Activated naive CD4-positive, alpha-beta T cell treated with anti-CD3 and anti-CD28 coated beads, Interleukin-2, amount 10 ng/mL, durations not matched to agents 7 days and 5 days (primary cell): ENCODE results near the gene OSBPL10.

Source experiments
- CTCF ChIA-PET: fragments of 350-600 bp; sonication (Branson Sonifier 250); formaldehyde crosslinking; loops from one replicate; lab custom pipeline; 2021; ENCODE audit warnings: antibody characterized with exemption; lab: Charles Lee
- DNase-seq: peaks from one replicate; pipeline ENCODE4 v3.0.0-alpha.2; 2020
- H3K27ac Mint-ChIP-seq: one replicate; pipeline ENCODE4 v1.8.0; 2021; ENCODE audit warnings: mild to moderate bottlenecking, moderate library complexity, mixed read lengths
- H3K27me3 Mint-ChIP-seq: one replicate; pipeline ENCODE4 v1.8.0; 2021; ENCODE audit warnings: mild to moderate bottlenecking, mixed read lengths
- H3K36me3 Mint-ChIP-seq: one replicate; pipeline ENCODE4 v1.8.0; 2021; ENCODE audit warnings: mixed read lengths
- H3K4me1 Mint-ChIP-seq: one replicate; pipeline ENCODE4 v1.8.0; 2021; ENCODE audit warnings: mixed read lengths
- H3K4me3 Mint-ChIP-seq: one replicate; pipeline ENCODE4 v1.8.0; 2021; ENCODE audit warnings: mild to moderate bottlenecking, moderate library complexity, mixed read lengths
- H3K9me3 Mint-ChIP-seq: one replicate; pipeline ENCODE4 v1.8.0; 2021; ENCODE audit warnings: mixed read lengths

The OSBPL10 gene

GRCh38 chr3:31752305-31753049 lies 228.6 kb downstream of the OSBPL10 start:
- H3K36me3 Mint-ChIP-seq, result peaks cover 2% of the 10 kb centered on the region
- CTCF ChIA-PET, result no interaction called here
- no peaks in the 10 kb centered on the region for H3K27me3 Mint-ChIP-seq

DNA sequence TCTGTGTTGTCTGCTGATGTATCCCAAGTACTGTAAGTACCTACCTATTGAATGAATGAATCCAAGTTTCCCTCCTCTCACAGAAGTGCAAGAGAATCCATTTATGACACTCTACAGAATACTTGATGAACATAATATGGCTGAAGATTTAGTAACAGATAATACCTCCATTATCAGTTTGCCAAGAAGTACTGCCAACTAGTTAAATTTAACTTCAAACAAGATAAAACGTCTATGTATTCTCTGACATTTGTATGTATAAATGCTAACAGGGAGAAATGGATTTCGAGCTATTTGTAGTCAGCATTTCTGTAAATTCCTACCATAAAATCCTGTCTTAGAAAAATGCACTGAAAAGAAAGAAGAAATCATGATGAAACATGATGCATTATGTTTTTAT lies 230.7 kb downstream of the OSBPL10 start:
- H3K27ac Mint-ChIP-seq, result no peak overlapping the region
- no peaks in the 10 kb centered on the region for H3K27me3 Mint-ChIP-seq
- H3K9me3 Mint-ChIP-seq, result no peaks in the 10 kb centered on the region
- peaks cover 2% of the 10 kb centered on the region for H3K36me3 Mint-ChIP-seq
- peaks cover 18% of the 10 kb centered on the region for H3K4me1 Mint-ChIP-seq
- CTCF ChIA-PET, result interaction anchor here (0.6 kb wide), 1 partner anchor 570 kb away, joined by 3 read pairs; no protein-coding TSS in a partner anchor
- DNase-seq, result no peak
- H3K4me3 Mint-ChIP-seq, result no peak overlapping the region

More at GRCh38 chr3:31752305-31753049, 228.6 kb downstream of the OSBPL10 start:
- H3K4me3 Mint-ChIP-seq, result no peak overlapping the region
- peaks cover 39% of the 10 kb centered on the region for H3K4me1 Mint-ChIP-seq
- no peak overlapping the region for H3K27ac Mint-ChIP-seq
- no peak for DNase-seq
- no peaks in the 10 kb centered on the region for H3K9me3 Mint-ChIP-seq

DNA sequence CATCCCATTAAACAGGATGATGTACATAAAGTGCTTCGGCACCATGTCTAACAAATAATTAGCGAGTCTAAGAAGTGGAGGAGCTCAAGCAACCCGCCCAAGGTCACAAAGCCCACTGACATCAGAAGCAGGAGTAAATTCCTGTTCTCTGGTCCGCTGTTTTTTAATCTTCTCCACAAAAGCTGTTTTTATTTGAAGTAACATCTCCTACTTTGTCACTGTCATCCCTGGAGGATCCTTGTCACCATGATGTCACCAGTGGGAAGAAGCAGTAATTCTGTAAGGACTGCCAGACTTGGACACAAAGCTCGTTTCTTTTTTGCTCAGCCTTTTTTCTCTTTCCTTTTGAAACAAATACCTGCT lies 232.1 kb downstream of the OSBPL10 start:
- H3K36me3 Mint-ChIP-seq, result peaks cover 2% of the 10 kb centered on the region
- no peak overlapping the region for H3K4me3 Mint-ChIP-seq
- no peaks in the 10 kb centered on the region for H3K27me3 Mint-ChIP-seq
- no peak overlapping the region for H3K27ac Mint-ChIP-seq
- CTCF ChIA-PET, result no interaction called here
- DNase-seq, result no peak
- peaks cover 4% of the 10 kb centered on the region for H3K4me1 Mint-ChIP-seq
- H3K9me3 Mint-ChIP-seq, result no peaks in the 10 kb centered on the region

DNA sequence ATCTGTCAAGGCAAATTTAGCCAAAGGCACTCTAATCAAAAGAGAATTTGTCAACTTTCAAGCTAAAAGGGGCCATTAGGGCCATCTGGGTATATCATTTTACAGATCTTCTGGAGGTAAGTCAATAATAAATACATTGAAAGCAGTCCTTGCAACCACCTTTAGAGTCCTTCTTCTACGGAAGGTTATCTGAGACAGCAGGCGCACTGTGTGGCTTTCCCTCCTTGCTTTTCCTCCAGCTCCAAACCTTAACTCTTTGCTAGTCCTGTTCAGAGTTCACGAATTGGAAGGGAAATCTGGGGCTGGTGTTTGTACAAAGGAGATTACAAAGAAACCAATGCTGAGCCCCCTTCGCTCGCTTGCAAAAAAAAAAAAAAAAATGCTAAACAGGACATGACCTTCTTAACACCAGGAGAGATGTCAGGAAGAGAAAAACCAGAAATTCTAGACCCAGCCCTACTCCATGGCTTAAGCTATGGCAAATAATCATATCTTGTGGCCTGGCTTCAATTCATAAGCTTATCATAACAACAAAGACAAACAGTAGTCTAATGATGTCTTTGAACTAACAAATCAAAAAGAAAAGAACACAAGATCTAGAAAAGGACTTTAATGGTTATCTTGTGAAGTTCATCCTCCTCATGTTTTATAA lies 232.7 kb downstream of the OSBPL10 start:
- Mint-ChIP-seq H3K36me3 (peaks cover 2% of the 10 kb centered on the region), H3K4me1 (no peaks in the 10 kb centered on the region), H3K27ac (no peak overlapping the region), H3K4me3 (no peak overlapping the region), H3K27me3 (no peaks in the 10 kb centered on the region), H3K9me3 (no peaks in the 10 kb centered on the region)
- no peak for DNase-seq
- CTCF ChIA-PET, result no interaction called here

DNA sequence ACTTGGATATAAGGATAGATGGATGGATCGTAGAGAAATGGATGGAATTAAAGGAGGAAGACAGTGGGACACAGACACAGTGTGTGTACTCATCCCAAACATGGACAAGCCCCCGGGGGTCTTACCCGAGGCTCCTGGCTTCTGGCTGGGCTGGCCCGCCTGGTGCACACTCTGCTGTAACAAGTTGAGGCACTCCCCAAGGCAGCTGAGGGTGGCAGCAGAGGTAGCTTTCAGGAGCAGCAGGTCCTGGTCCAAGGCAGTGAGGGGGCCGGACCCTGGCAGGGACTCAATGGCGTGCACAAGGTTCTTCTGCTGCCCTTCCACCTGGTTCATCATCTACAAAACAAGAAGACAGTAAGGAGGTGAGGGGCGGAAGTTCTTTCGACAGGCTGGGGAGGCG lies 233.3 kb downstream of the OSBPL10 start:
- H3K27me3 Mint-ChIP-seq, result no peaks in the 10 kb centered on the region
- peaks cover 2% of the 10 kb centered on the region for H3K36me3 Mint-ChIP-seq
- CTCF ChIA-PET, result no interaction called here

DNA sequence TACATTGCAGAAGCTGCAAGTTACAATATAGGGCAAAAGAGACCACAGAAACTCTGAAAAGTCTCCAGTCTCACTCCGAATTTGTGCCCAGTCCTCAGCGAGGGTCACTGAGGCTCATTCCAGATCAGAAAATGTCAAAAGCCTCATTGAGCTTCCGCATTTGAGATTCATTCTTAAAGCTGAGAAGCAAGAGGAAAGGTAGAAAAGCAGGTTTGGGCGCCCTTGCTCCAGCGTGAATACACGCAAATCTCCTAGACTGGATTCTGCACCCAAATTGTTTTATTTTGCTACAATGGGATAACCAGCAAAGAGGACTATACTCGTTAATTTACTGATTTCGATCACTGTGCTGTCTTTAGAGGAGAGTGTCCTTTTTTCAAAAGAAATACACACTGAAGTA lies 236.1 kb downstream of the OSBPL10 start:
- no peak overlapping the region for H3K27ac Mint-ChIP-seq
- H3K9me3 Mint-ChIP-seq, result no peaks in the 10 kb centered on the region
- no peaks in the 10 kb centered on the region for H3K4me1 Mint-ChIP-seq
- no peaks in the 10 kb centered on the region for H3K27me3 Mint-ChIP-seq
- H3K36me3 Mint-ChIP-seq, result no peaks in the 10 kb centered on the region
- no peak for DNase-seq
- no peak overlapping the region for H3K4me3 Mint-ChIP-seq
- CTCF ChIA-PET, result no interaction called here

More for the DNA sequence above, 233.3 kb downstream of the OSBPL10 start:
- no peaks in the 10 kb centered on the region for H3K9me3 Mint-ChIP-seq
- H3K4me3 Mint-ChIP-seq, result no peak overlapping the region
- H3K27ac Mint-ChIP-seq, result no peak overlapping the region
- DNase-seq, result no peak
- no peaks in the 10 kb centered on the region for H3K4me1 Mint-ChIP-seq

- CTCF ChIA-PET, result no interaction called here
- no peaks in the 10 kb centered on the region for H3K27me3 Mint-ChIP-seq
- no peaks in the 10 kb centered on the region for H3K36me3 Mint-ChIP-seq
- no peak for DNase-seq
- H3K4me1 Mint-ChIP-seq, result no peaks in the 10 kb centered on the region
- no peaks in the 10 kb centered on the region for H3K9me3 Mint-ChIP-seq
- H3K27ac Mint-ChIP-seq, result no peak overlapping the region
- no peak overlapping the region for H3K4me3 Mint-ChIP-seq
These were observed 237.6 kb downstream of the OSBPL10 start for GRCh38 chr3:31743331-31744089.

DNA sequence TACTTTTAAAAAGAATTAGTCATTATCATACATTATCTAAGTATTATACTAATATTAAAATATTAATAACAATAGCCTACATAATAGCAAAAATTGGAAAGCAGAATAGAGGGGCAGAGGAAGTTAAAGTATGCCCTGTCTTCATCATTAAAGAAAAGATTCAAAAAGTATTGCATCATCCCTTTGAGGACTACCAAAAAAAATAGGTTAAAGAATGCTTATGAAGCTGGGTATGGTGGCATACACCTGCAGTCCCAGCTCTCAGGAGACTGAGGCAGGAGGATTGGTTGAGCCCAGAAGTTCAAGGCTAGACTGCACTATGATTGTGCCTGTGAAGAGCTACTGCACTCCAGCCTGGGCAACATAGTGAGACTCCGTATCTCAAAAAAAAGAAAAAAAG lies 240.7 kb downstream of the OSBPL10 start:
- Mint-ChIP-seq H3K27ac (no peak overlapping the region), H3K27me3 (peaks cover 4% of the 10 kb centered on the region), H3K36me3 (no peaks in the 10 kb centered on the region), H3K4me3 (no peak overlapping the region), H3K9me3 (no peaks in the 10 kb centered on the region), H3K4me1 (no peaks in the 10 kb centered on the region)
- CTCF ChIA-PET, result no interaction called here
- no peak for DNase-seq

GRCh38 chr3:31738412-31738811 lies 242.7 kb downstream of the OSBPL10 start:
- Mint-ChIP-seq H3K27me3 (peaks cover 4% of the 10 kb centered on the region), H3K9me3 (no peaks in the 10 kb centered on the region), H3K27ac (no peak overlapping the region), H3K4me3 (no peak overlapping the region), H3K4me1 (no peaks in the 10 kb centered on the region), H3K36me3 (no peaks in the 10 kb centered on the region)
- DNase-seq, result no peak
- CTCF ChIA-PET, result interaction anchor here (0.8 kb wide), 1 partner anchor 14 kb away, joined by 3 read pairs; no protein-coding TSS in a partner anchor

DNA sequence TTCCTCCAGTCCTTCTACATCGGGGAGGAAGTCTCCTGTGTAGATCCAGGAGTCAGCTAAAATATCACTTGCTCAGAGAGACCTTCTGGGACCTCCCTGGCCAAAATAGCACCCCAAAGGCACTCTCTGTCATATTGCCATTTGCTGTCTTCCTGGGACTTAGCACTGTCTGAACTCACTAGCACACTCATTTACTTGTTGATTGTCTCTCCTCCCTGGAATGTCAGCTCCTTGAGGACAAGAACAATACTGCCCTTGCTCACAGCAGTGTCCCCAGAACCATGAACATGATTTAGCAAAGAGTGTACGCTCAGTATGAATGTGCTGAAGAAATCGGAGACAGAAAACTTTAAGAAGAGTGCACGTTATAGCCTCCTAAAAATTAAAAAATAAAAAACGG lies 245.4 kb downstream of the OSBPL10 start:
- Mint-ChIP-seq H3K4me3 (no peak overlapping the region), H3K27ac (no peak overlapping the region), H3K36me3 (no peaks in the 10 kb centered on the region), H3K9me3 (no peaks in the 10 kb centered on the region), H3K4me1 (no peaks in the 10 kb centered on the region), H3K27me3 (peaks cover 8% of the 10 kb centered on the region)
- CTCF ChIA-PET, result interaction anchor here (0.7 kb wide), 1 partner anchor 15 kb away, joined by 3 read pairs; no protein-coding TSS in a partner anchor
- no peak for DNase-seq

DNA sequence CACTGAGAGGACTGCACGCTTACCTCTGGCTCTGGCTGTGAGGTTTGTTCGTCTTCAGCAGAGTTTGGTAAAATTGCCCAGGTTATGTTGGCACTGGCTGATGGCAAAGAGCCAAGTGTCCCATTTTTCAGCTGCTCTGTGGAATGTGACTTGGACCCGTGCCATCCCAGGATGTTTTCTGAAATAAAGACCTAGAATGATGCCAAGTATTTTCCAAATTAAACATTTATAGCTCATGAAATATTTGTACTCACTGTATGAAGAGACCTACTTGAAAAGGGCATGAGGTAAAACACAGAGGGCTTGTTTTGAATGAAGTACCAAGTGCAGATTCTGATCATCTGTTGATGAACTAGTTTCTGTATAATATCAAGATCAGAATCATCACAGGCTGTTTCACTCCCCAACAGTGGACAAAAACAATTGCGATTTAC lies 247.8 kb downstream of the OSBPL10 start:
- Mint-ChIP-seq H3K27ac (no peak overlapping the region), H3K9me3 (no peaks in the 10 kb centered on the region), H3K27me3 (peaks cover 17% of the 10 kb centered on the region), H3K36me3 (no peaks in the 10 kb centered on the region), H3K4me1 (no peaks in the 10 kb centered on the region), H3K4me3 (no peak overlapping the region)
- DNase-seq, result no peak
- CTCF ChIA-PET, result interaction anchor here (0.6 kb wide), 1 partner anchor 356 kb away, joined by 3 read pairs; no protein-coding TSS in a partner anchor

DNA sequence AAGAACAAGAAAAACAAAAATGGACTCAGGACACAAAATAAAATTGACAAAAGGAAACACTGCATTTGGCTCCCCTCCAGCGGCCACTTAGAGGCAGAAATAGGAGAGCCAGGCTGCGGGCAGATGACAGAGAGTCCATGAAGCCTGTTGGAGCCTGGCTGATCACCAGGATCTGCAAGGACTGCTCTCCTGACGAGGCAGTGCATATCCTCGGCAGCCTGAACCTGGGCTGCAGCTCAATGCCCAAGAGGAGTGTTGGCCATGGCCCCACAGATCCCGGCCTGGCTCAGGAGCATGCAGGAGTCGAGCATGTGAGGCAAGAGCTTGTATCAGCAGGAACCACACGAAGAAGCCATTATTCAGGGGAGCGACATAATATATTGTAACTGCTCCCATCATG lies 248.5 kb downstream of the OSBPL10 start:
- H3K27me3 Mint-ChIP-seq, result peaks cover 17% of the 10 kb centered on the region
- H3K36me3 Mint-ChIP-seq, result no peaks in the 10 kb centered on the region
- no peak overlapping the region for H3K4me3 Mint-ChIP-seq
- H3K27ac Mint-ChIP-seq, result no peak overlapping the region
- CTCF ChIA-PET, result interaction anchor here (0.6 kb wide), 1 partner anchor 355 kb away, joined by 3 read pairs; no protein-coding TSS in a partner anchor
- DNase-seq, result no peak
- no peaks in the 10 kb centered on the region for H3K9me3 Mint-ChIP-seq
- no peaks in the 10 kb centered on the region for H3K4me1 Mint-ChIP-seq

DNA sequence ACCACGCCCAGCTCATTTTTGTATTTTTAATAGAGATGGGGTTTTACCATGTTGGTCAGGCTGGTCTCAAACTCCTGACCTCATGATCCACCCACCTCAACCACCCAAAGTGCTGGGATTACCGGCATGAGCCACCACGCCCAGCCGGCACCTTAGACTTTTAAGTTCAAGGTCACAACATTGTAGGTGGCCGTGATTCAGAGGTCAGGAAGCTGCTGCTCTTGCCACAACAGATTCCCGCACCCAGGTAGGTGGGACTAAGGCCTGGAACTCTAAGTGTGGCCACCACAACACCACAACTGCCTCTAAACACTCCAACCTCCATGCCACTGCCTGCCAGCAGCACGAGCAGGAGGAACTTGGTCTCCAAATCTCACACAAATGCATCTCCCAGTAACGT lies 251.5 kb downstream of the OSBPL10 start:
- Mint-ChIP-seq H3K27ac (no peak overlapping the region), H3K27me3 (peaks cover 16% of the 10 kb centered on the region), H3K4me1 (no peaks in the 10 kb centered on the region), H3K4me3 (no peak overlapping the region), H3K36me3 (no peaks in the 10 kb centered on the region), H3K9me3 (no peaks in the 10 kb centered on the region)
- CTCF ChIA-PET, result interaction anchor here (1.0 kb wide), 1 partner anchor 34 kb away, joined by 3 read pairs; no protein-coding TSS in a partner anchor
- no peak for DNase-seq

GRCh38 chr3:31729082-31729481 lies 252.0 kb downstream of the OSBPL10 start:
- H3K9me3 Mint-ChIP-seq, result no peaks in the 10 kb centered on the region
- no peak overlapping the region for H3K4me3 Mint-ChIP-seq
- no peak for DNase-seq
- CTCF ChIA-PET, result no interaction called here
- no peaks in the 10 kb centered on the region for H3K36me3 Mint-ChIP-seq
- no peak overlapping the region for H3K27ac Mint-ChIP-seq
- H3K4me1 Mint-ChIP-seq, result no peaks in the 10 kb centered on the region
- H3K27me3 Mint-ChIP-seq, result peaks cover 19% of the 10 kb centered on the region
